ENCODE measurements around the gene PCNT. TPM values are rescaled to one million over a fixed set of nuclear protein-coding genes. Genes with fewer than 3 reads are reported as not detected.

The PCNT gene
- total RNA-seq, 1 experiment from 2014 or later: 34.0 TPM

DNA sequence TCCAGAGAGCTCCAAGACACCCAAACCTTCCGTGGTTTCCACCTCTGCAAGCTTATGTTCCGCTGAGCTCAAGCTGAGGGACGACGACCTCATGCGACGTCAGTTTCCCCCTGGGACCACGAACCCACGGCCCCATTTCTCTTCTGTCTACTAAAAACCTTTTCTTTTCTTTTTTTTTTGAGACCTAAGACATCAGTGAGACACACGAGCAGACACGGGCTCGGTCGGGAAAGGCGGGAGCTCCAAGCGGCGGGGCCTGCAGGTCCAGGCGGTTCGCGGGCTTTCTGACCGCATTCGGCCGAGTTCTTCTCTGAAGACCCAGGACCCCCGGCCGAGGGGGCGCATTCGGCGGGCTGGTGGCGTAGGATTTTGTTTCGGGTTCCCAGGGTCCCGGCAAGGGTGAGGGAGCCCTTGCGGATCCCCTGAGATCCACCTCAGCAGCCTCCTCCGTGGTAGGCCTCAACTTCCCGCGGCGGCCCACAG lies 688 bp upstream of the PCNT start:
- Mint-ChIP-seq H3K9me3 (ENCODE audit: unreplicated experiment) (no peaks in the 10 kb centered on the region), H3K36me3 (ENCODE audit: insufficient read depth, unreplicated experiment) (peaks cover 17% of the 10 kb centered on the region), H3K4me1 (ENCODE audit: insufficient read depth, unreplicated experiment) (peaks cover 18% of the 10 kb centered on the region), H3K27me3 (ENCODE audit: insufficient read depth, unreplicated experiment) (no peaks in the 10 kb centered on the region), H3K4me3 (ENCODE audit: unreplicated experiment) (peak overlapping the region; percentile 86), H3K27ac (ENCODE audit: low read depth, unreplicated experiment) (peak overlapping the region; percentile 75)
- TSS peak; percentile 51 for BruUV-seq (replicated peaks)
- ChIA-PET POLR2A (interaction anchor here (0.7 to 1.8 kb wide), 11 partner anchors 10 to 314 kb away, joined by 3 to 15 read pairs (median 5); partner anchors contain the start of genes MCM3AP and YBEY), CTCF (interaction anchor here (0.7 kb wide), 1 partner anchor 98 kb away, joined by 3 read pairs; no protein-coding TSS in a partner anchor)
- DNase-seq (ENCODE audit: unreplicated experiment): no peak
- intact Hi-C loops (cut with micrococcal nuclease): no loop called here
- TF ChIP-seq, protein P1, sequence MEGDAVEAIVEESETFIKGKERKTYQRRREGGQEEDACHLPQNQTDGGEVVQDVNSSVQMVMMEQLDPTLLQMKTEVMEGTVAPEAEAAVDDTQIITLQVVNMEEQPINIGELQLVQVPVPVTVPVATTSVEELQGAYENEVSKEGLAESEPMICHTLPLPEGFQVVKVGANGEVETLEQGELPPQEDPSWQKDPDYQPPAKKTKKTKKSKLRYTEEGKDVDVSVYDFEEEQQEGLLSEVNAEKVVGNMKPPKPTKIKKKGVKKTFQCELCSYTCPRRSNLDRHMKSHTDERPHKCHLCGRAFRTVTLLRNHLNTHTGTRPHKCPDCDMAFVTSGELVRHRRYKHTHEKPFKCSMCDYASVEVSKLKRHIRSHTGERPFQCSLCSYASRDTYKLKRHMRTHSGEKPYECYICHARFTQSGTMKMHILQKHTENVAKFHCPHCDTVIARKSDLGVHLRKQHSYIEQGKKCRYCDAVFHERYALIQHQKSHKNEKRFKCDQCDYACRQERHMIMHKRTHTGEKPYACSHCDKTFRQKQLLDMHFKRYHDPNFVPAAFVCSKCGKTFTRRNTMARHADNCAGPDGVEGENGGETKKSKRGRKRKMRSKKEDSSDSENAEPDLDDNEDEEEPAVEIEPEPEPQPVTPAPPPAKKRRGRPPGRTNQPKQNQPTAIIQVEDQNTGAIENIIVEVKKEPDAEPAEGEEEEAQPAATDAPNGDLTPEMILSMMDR (IDR thresholded peaks at IDR 0.05; ENCODE audit: unreplicated experiment): no peak

- Mint-ChIP-seq H3K27ac (ENCODE audit: low read depth, unreplicated experiment) (peak overlapping the region; percentile 94), H3K27me3 (ENCODE audit: insufficient read depth, unreplicated experiment) (no peaks in the 10 kb centered on the region), H3K36me3 (ENCODE audit: insufficient read depth, unreplicated experiment) (peaks cover 28% of the 10 kb centered on the region), H3K9me3 (ENCODE audit: unreplicated experiment) (no peaks in the 10 kb centered on the region), H3K4me1 (ENCODE audit: insufficient read depth, unreplicated experiment) (peaks cover 18% of the 10 kb centered on the region), H3K4me3 (ENCODE audit: unreplicated experiment) (peak overlapping the region; percentile 86)
- POLR2A ChIA-PET: interaction anchor here (0.6 to 2.0 kb wide), 10 partner anchors 23 to 311 kb away, joined by 3 to 20 read pairs (median 6); partner anchors contain the start of genes LSS, MCM3AP, PRMT2 and YBEY
- no TSS peak for BruUV-seq (replicated peaks)
- TF ChIP-seq, protein P1 (IDR thresholded peaks at IDR 0.05; ENCODE audit: unreplicated experiment): peak; percentile 18
- intact Hi-C loops (cut with micrococcal nuclease): loop anchor here (1.0 kb wide), 1 partner anchor 38 kb away; the partner anchor contains the start of gene YBEY
- DNase-seq (ENCODE audit: unreplicated experiment): peak; percentile 77
- CTCF ChIA-PET: interaction anchor here (1.6 kb wide), 1 partner anchor 11 kb away, joined by 9 read pairs; no protein-coding TSS in a partner anchor
These were observed 575 bp downstream of the PCNT start for GRCh38 chr21:46324390-46325072.

DNA sequence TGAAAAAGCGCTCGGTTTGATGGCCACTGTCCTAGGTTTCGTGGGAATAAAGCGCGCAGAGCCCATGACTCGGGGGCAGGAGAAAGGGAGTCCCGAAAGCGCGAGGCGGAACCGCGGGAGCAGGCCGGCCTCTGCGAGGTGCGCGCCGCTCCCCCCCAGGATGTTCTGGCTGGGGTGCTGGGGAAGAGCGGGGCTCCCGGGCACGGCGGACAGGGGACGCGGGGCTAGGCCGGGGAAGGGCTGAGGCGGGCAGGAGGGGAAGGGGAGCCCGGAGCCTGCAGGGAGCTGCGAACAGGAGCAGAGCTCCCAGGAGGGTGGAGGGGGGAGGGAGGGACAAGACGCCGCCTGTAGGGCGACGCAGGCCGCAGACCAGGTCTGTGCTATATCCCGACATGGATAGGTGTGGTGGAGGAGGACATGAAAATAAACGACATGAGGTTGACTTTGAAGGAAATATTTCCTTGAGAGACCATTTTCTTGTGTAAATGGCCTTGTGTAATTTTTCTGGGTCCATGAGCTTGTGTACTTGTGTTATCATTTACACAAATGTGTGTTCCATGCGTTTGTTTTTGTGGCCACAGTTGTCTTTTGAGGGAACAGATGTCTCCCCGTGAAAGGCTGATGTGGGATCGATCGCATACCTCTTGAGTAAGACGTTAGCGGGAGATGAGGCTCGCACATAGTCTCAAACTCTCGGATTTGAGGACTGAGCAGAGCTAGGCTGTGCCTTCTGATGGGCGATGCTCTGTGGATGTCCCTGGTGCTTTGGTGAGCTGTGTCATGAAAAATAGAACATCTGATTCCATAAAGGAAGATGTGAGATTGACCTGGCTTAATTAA lies 1.3 kb downstream of the PCNT start:
- peaks cover 34% of the 10 kb centered on the region for H3K36me3 Mint-ChIP-seq (ENCODE audit: insufficient read depth, unreplicated experiment)
- peak; percentile 52 for DNase-seq (ENCODE audit: unreplicated experiment)
- peak overlapping the region; percentile 72 for H3K27ac Mint-ChIP-seq (ENCODE audit: low read depth, unreplicated experiment)
- H3K9me3 Mint-ChIP-seq (ENCODE audit: unreplicated experiment): no peaks in the 10 kb centered on the region
- H3K27me3 Mint-ChIP-seq (ENCODE audit: insufficient read depth, unreplicated experiment): no peaks in the 10 kb centered on the region
- TF ChIP-seq, protein P1 (IDR thresholded peaks at IDR 0.05; ENCODE audit: unreplicated experiment): peak; percentile 13
- CTCF ChIA-PET: interaction anchor here (0.5 to 1.6 kb wide), 9 partner anchors 10 to 201 kb away, joined by 3 to 11 read pairs (median 4); partner anchors contain the start of gene MCM3AP
- POLR2A ChIA-PET: interaction anchor here (0.6 to 2.0 kb wide), 18 partner anchors 9 to 312 kb away, joined by 3 to 20 read pairs (median 4); partner anchors contain the start of genes DIP2A, LSS, MCM3AP and PRMT2
- BruUV-seq (replicated peaks): no TSS peak
- peaks cover 18% of the 10 kb centered on the region for H3K4me1 Mint-ChIP-seq (ENCODE audit: insufficient read depth, unreplicated experiment)
- intact Hi-C loops (cut with micrococcal nuclease): loop anchor here (1.0 kb wide), 1 partner anchor 39 kb away; the partner anchor contains the start of gene YBEY
- peak overlapping the region; percentile 86 for H3K4me3 Mint-ChIP-seq (ENCODE audit: unreplicated experiment)

All from MCF 10A (cell line).